Uterus (tissue), 4 donors: ENCODE results near the gene RAVER2. TPM values are rescaled to one million over a fixed set of nuclear protein-coding genes. Genes with fewer than 3 reads are reported as not detected.
"Not testable (repeated sequence)": the region's sequence is repeated elsewhere in the genome, so short reads cannot be mapped to it uniquely, and the experiment has no call there.

Experiments used
- DNase-seq, 2 donors: peaks; one replicate each; pipeline ENCODE4 v3.0.0-alpha.2; 2019 to 2020
- H3K27ac ChIP-seq, 2 donors: fragments of 200-600 bp; sonication (generic); 1 replicate in 1 of 2; 2 replicates in 1 of 2; pipeline ENCODE4 v1.5.1; 2016 to 2018
- H3K27me3 ChIP-seq, 2 donors: fragments of 200-600 bp; sonication (generic); one replicate each; pipeline ENCODE4 v1.5.1; 2018 to 2019; ENCODE audit warnings: control low read depth in 1 of 2
- H3K36me3 ChIP-seq, 2 donors: fragments of 200-600 bp; sonication (generic); one replicate each; pipeline ENCODE4 v1.5.1; 2019; ENCODE audit warnings: control low read depth in 1 of 2
- H3K4me1 ChIP-seq, 2 donors: fragments of 200-600 bp; sonication (generic); one replicate each; pipeline ENCODE4 v1.5.1; 2018 to 2019; ENCODE audit warnings: control low read depth in 1 of 2
- H3K4me3 ChIP-seq, 2 donors: fragments of 200-600 bp; sonication (generic); 1 replicate in 1 of 2; 2 replicates in 1 of 2; pipeline ENCODE4 v1.5.1; 2018 to 2019; ENCODE audit warnings: mild to moderate bottlenecking in 1 of 2
- H3K9me3 ChIP-seq, 2 donors: fragments of 200-600 bp; sonication (generic); one replicate each; pipeline ENCODE4 v1.5.1; 2019; ENCODE audit warnings: control low read depth in 1 of 2
- CTCF ChIP-seq, 4 experiments: fragments of 200-600 bp in 2 of 4; fragments of 450-650 bp in 2 of 4; sonication (generic) in 2 of 4; IDR thresholded peaks; one replicate each; pipeline ENCODE4 v1.5.1; 2016 to 2019; ENCODE audit warnings: antibody characterized with exemption in 4 of 4, mild to moderate bottlenecking in 2 of 4, moderate library complexity in 1 of 4
- POLR2A ChIP-seq, 2 donors: fragments of 450-650 bp; IDR thresholded peaks; one replicate each; pipeline ENCODE4 v1.6.1; 2016; ENCODE audit warnings: antibody characterized with exemption in 2 of 2, mild to moderate bottlenecking in 1 of 2, moderate library complexity in 1 of 2
- intact Hi-C: fragments of 100-400 bp; cut with DNase I; formaldehyde crosslinking; loops from one replicate; pipeline ENCODE4 v1.15.1; 2023; ENCODE audit warnings: low total_unique reads
- total RNA-seq, 4 donors: library from RNA; depleted of rRNA in 3 of 4; stranded (reverse); fragments of >200 nt in 3 of 4; gene quantifications; one replicate each; pipeline versions ENCODE4 v1.1.0 to v1.2.4, GENCODE V29; 2014 to 2023
- donor health status: DM: yes; HTN: yes; CAD: no.

Gene RAVER2
- total RNA-seq, 4 donors from 2014 or later = 10.6 to 24.0 (median 18.9) TPM

- Histone ChIP-seq H3K27me3 (no peaks in the 10 kb centered on the region), H3K9me3 (no peaks in the 10 kb centered on the region), H3K36me3 (no peaks in the 10 kb centered on the region), H3K27ac (no peak overlapping the region), H3K4me3 (no peak overlapping the region), H3K4me1 (no peaks in the 10 kb centered on the region)
- intact Hi-C loops = no loop called here
- DNase-seq = no peak
- TF ChIP-seq POLR2A (IDR thresholded peaks at IDR 0.05) (no peak), CTCF (IDR thresholded peaks at IDR 0.05) (no peak)
Observed at GRCh38 chr1:64734287-64734652, 10.6 kb upstream of the RAVER2 start.

- H3K36me3 ChIP-seq, H3K9me3 ChIP-seq, H3K27me3 ChIP-seq, H3K4me1 ChIP-seq, DNase-seq, H3K27ac ChIP-seq, H3K4me3 ChIP-seq, intact Hi-C loops: not testable (repeated sequence)
Observed at GRCh38 chr1:64740687-64741086, 4.2 kb upstream of the RAVER2 start.

- peak overlapping the region; percentile 88 to 90 for H3K27ac ChIP-seq
- no peaks in the 10 kb centered on the region for H3K9me3 ChIP-seq
- H3K4me3 ChIP-seq = peak overlapping the region; percentile 84 to 95
- DNase-seq = no peak
- no peaks in the 10 kb centered on the region for H3K36me3 ChIP-seq
- no peaks in the 10 kb centered on the region for H3K27me3 ChIP-seq
- intact Hi-C loops = no loop called here
- no peak for TF ChIP-seq CTCF (IDR thresholded peaks at IDR 0.05)
- TF ChIP-seq POLR2A (IDR thresholded peaks at IDR 0.05) = no peak
- no peaks in the 10 kb centered on the region for H3K4me1 ChIP-seq
Observed at GRCh38 chr1:64743954-64744491, 852 bp upstream of the RAVER2 start.

DNA sequence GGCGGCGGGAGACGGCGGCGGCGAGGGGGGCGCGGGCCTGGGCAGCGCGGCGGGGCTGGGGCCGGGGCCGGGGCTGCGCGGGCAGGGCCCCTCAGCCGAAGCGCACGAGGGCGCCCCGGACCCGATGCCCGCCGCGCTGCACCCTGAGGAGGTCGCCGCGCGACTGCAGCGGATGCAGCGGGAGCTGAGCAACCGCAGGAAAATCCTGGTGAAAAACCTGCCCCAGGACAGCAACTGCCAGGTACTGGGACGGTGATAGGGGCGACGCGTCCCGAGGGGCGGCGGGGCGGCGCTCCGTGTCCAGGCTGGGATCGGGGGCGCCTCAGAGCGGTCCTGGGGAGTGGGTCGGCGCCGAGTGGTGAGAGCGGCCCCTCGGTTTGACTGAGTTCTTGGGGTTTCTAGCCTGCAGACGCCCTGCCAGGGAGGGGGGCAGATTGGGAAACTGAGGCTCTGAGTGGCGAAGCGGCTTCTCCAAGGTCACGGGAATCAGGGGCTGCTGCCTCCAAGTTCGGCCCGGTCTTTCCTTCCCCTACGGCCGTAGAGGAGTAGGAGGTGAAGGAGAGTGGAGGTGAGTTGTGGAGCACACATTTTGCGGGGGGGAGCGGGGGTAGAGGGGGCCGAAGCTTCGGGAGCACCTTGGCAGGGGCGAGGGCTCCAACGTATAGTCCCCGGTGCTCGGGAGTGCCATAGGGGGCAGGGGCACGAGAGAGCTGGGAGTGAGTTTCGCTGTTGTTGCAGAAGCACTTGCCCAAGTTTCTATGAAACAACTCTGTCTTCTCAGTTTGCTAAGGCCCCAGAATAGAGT lies 508 bp downstream of the RAVER2 start:
- Histone ChIP-seq H3K27me3 (no peaks in the 10 kb centered on the region), H3K9me3 (no peaks in the 10 kb centered on the region), H3K27ac (peak overlapping the region; percentile 88 to 90), H3K4me1 (no peaks in the 10 kb centered on the region), H3K4me3 (peak overlapping the region; percentile 84 to 95), H3K36me3 (no peaks in the 10 kb centered on the region)
- no peak for TF ChIP-seq CTCF (IDR thresholded peaks at IDR 0.05)
- TF ChIP-seq POLR2A (IDR thresholded peaks at IDR 0.05) = no peak
- peak; percentile 28 to 29 for DNase-seq
- intact Hi-C loops = no loop called here

- H3K4me1 ChIP-seq = no peaks in the 10 kb centered on the region
- TF ChIP-seq POLR2A (IDR thresholded peaks at IDR 0.05) (no peak), CTCF (IDR thresholded peaks at IDR 0.05) (no peak)
- H3K27me3 ChIP-seq = no peaks in the 10 kb centered on the region
- H3K27ac ChIP-seq = peak overlapping the region; percentile 88 to 90
- H3K9me3 ChIP-seq = no peaks in the 10 kb centered on the region
- intact Hi-C loops = no loop called here
- H3K4me3 ChIP-seq = peak overlapping the region; percentile 84 to 95
- no peaks in the 10 kb centered on the region for H3K36me3 ChIP-seq
- DNase-seq = no peak
Observed at GRCh38 chr1:64745986-64746940, 1.4 kb downstream of the RAVER2 start.
